Right cardiac atrium (tissue), 5 donors: ENCODE data around the gene EPHB3. TPM values are rescaled to one million over a fixed set of nuclear protein-coding genes. Genes with fewer than 3 reads are reported as not detected.
A peak's percentile ranks its signal among the peaks of the same experiment; 100 is the strongest.

Experiments
- ATAC-seq, 2 donors: fragments of 200-7000 bp; cut with Tn5 transposase; one replicate each; pipeline versions ENCODE4 v1.8.0 to v1.9.1; 2020; ENCODE audit warnings: moderate library complexity in 2 of 2, mild to moderate bottlenecking in 1 of 2
- DNase-seq, 3 donors: peaks; one replicate each; pipeline ENCODE4 v3.0.0-alpha.2; 2020
- H3K27ac ChIP-seq: one replicate; pipeline ENCODE4 v1.5.1; 2013; ENCODE audit warnings: mild to moderate bottlenecking, low read length, control low read depth, moderate library complexity
- H3K27me3 ChIP-seq: one replicate; pipeline ENCODE4 v1.6.1; 2013; ENCODE audit not compliant: control insufficient read depth, insufficient read depth
- H3K4me1 ChIP-seq: one replicate; pipeline ENCODE4 v1.6.1; 2013; ENCODE audit warnings: low read length; ENCODE audit not compliant: control insufficient read depth, insufficient read depth
- H3K4me3 ChIP-seq: one replicate; pipeline ENCODE4 v1.5.1; 2013; ENCODE audit warnings: low read length, control low read depth
- H3K9me3 ChIP-seq: one replicate; pipeline ENCODE4 v1.6.1; 2013; ENCODE audit warnings: low read length; ENCODE audit not compliant: control insufficient read depth
- WGBS: extraction: QIAGEN DNeasy Blood & Tissue Kit; methylation state at CpG from one replicate; pipeline ENCODE4 v1.1.7; 2013; 5-methylcytosine and 5-hydroxymethylcytosine counted together
- intact Hi-C, 4 donors: fragments of 100-400 bp; cut with DNase I; formaldehyde crosslinking; loops; one replicate each; pipeline versions ENCODE4 v1.11.0 to v1.14.0; 2022 to 2023
- long read RNA-seq, 4 donors: library from polyadenylated mRNA; unstranded; transcript quantifications; one replicate each; pipeline ENCODE4 v2.0.0, GENCODE V29; 2020 to 2021
- polyA plus RNA-seq: library from polyadenylated mRNA; stranded (reverse); fragments of 200-250 nt; gene quantifications from one replicate; pipeline ENCODE4 v1.2.3, GENCODE V29; 2013
- total RNA-seq, 4 donors: library from RNA; stranded (reverse); fragmentation: NEBNext Ultra II Directional; extraction: Animal tissue kit (Norgen Biotek cat#: 25700); gene quantifications; one replicate each; pipeline ENCODE4 v1.2.1, GENCODE V29; 2021
- donor health status: healthy with polysubstance abuse.
- donor health status: DM: no; HTN: yes; CAD: no.
- donor health status: DM: no; HTN: no; CAD: no.
- donor health status: DM: no; HTN: yes; CAD: no; lungs with severe emphysema.
- donor health status: DM: yes; HTN: yes; CAD: no.

EPHB3 gene
- total RNA-seq (1 to 10 TPM; 1.3 to 3.4 (median 2.9) TPM), polyA plus RNA-seq (0.52 TPM)
- long read RNA-seq, donor 1, full-length matches to known transcripts, result 4 of 7 reads
- long read RNA-seq, donor 1, partial matches to known transcripts, result 3 of 7 reads
- long read RNA-seq, donor 1, other reads (novel, unspliced or antisense), result 0 of 7 reads
- long read RNA-seq, donor 2, full-length matches to known transcripts, result 1 of 2 reads
- long read RNA-seq, donor 2, partial matches to known transcripts, result 1 of 2 reads
- long read RNA-seq, donor 2, other reads (novel, unspliced or antisense), result 0 of 2 reads
- long read RNA-seq, donor 3, full-length matches to known transcripts, result 1 of 15 reads
- long read RNA-seq, donor 3, partial matches to known transcripts, result 12 of 15 reads
- long read RNA-seq, donor 3, other reads (novel, unspliced or antisense), result 2 of 15 reads
- long read RNA-seq, donor 4, full-length matches to known transcripts, result 2 of 5 reads
- long read RNA-seq, donor 4, partial matches to known transcripts, result 3 of 5 reads
- long read RNA-seq, donor 4, other reads (novel, unspliced or antisense), result 0 of 5 reads

- under 1% methylated on average over 62 of the region's 62 CpGs for WGBS
- Histone ChIP-seq H3K27me3 (no peaks in the 10 kb centered on the region), H3K27ac (no peak within 1 kb of the TSS), H3K9me3 (no peaks in the 10 kb centered on the region), H3K4me3 (peak within 1 kb of the TSS; percentile 55), H3K4me1 (no peaks in the 10 kb centered on the region)
- DNase-seq (peak; percentile 99 to 100 (median 99)), ATAC-seq (peak; percentile 98)
- intact Hi-C loops, result no loop called here
Measured at GRCh38 chr3:184561061-184561912, at the start of gene EPHB3. EPHB3 (plus strand) TSS chr3:184561785; CDS start chr3:184562236, 451 bp downstream.

- 87% methylated on average over 7 of the region's 7 CpGs for WGBS
- H3K4me1 ChIP-seq, result no peaks in the 10 kb centered on the region
- no peak for ATAC-seq
- no peak for DNase-seq
- H3K27me3 ChIP-seq, result no peaks in the 10 kb centered on the region
- no peak overlapping the region for H3K27ac ChIP-seq
- no peak overlapping the region for H3K4me3 ChIP-seq
- intact Hi-C loops, result loop anchor here in 2 of 4 donors (5.0 to 10.0 kb wide), 2 partner anchors 95 to 138 kb away; partner anchors contain the start of gene THPO (in 1 of the 2)
- H3K9me3 ChIP-seq, result no peaks in the 10 kb centered on the region
Measured at GRCh38 chr3:184512621-184513020, 49.0 kb upstream of the EPHB3 start.

- Histone ChIP-seq H3K9me3 (no peaks in the 10 kb centered on the region), H3K4me1 (no peaks in the 10 kb centered on the region), H3K4me3 (peak overlapping the region; percentile 52), H3K27ac (no peak overlapping the region), H3K27me3 (peaks cover under 1% of the 10 kb centered on the region)
- intact Hi-C loops, result loop anchor here in 2 of 4 donors (2.0 to 10.0 kb wide), 3 partner anchors 96 to 143 kb away; partner anchors contain the start of gene THPO (in 1 of the 2)
- DNase-seq, result peak; percentile 85 to 93 (median 93)
- peak; percentile 97 to 99 for ATAC-seq
- 3% methylated on average over 69 of the region's 69 CpGs for WGBS
Measured at GRCh38 chr3:184513276-184514170, 48.1 kb upstream of the EPHB3 start.

- Histone ChIP-seq H3K9me3 (no peaks in the 10 kb centered on the region), H3K4me1 (no peaks in the 10 kb centered on the region), H3K4me3 (peak overlapping the region; percentile 52), H3K27ac (no peak overlapping the region), H3K27me3 (peaks cover 3% of the 10 kb centered on the region)
- DNase-seq, result no peak
- peak in 1 of 2 donors; percentile 11 for ATAC-seq
- 18% methylated on average over 10 of the region's 10 CpGs for WGBS
- intact Hi-C loops, result loop anchor here in 2 of 4 donors (2.0 to 10.0 kb wide), 3 partner anchors 97 to 143 kb away; partner anchors contain the start of gene THPO (in 1 of the 2)
Measured at GRCh38 chr3:184514171-184514490, 47.5 kb upstream of the EPHB3 start.

- DNase-seq (peak in 1 of 3 donors; percentile 27), ATAC-seq (peak in 1 of 2 donors; percentile 94)
- no peaks in the 10 kb centered on the region for H3K4me1 ChIP-seq
- no peaks in the 10 kb centered on the region for H3K9me3 ChIP-seq
- no peak overlapping the region for H3K4me3 ChIP-seq
- 43% methylated on average over 7 of the region's 7 CpGs for WGBS
- intact Hi-C loops, result no loop called here
- H3K27me3 ChIP-seq, result no peaks in the 10 kb centered on the region
- no peak overlapping the region for H3K27ac ChIP-seq
Measured at GRCh38 chr3:184523825-184524615, 37.6 kb upstream of the EPHB3 start.

- WGBS, result 1% methylated on average over 7 of the region's 7 CpGs
- no peaks in the 10 kb centered on the region for H3K9me3 ChIP-seq
- H3K27ac ChIP-seq, result no peak overlapping the region
- peak overlapping the region; percentile 58 for H3K4me3 ChIP-seq
- intact Hi-C loops, result no loop called here
- ATAC-seq (peak; percentile 60 to 77), DNase-seq (no peak)
- no peaks in the 10 kb centered on the region for H3K27me3 ChIP-seq
- H3K4me1 ChIP-seq, result no peaks in the 10 kb centered on the region
Measured at GRCh38 chr3:184524981-184525336, 36.6 kb upstream of the EPHB3 start.

- Histone ChIP-seq H3K4me3 (peak overlapping the region; percentile 58), H3K27ac (no peak overlapping the region), H3K27me3 (no peaks in the 10 kb centered on the region), H3K4me1 (no peaks in the 10 kb centered on the region), H3K9me3 (no peaks in the 10 kb centered on the region)
- ATAC-seq (peak; percentile 48 to 57), DNase-seq (no peak)
- intact Hi-C loops, result no loop called here
- WGBS, result 3% methylated on average over 60 of the region's 60 CpGs
Measured at GRCh38 chr3:184525337-184526087, 36.1 kb upstream of the EPHB3 start.

GRCh38 chr3:184526088-184526433 lies 35.5 kb upstream of the EPHB3 start:
- no peak for DNase-seq
- no peaks in the 10 kb centered on the region for H3K27me3 ChIP-seq
- ATAC-seq, result no peak
- intact Hi-C loops, result no loop called here
- no peaks in the 10 kb centered on the region for H3K4me1 ChIP-seq
- no peaks in the 10 kb centered on the region for H3K9me3 ChIP-seq
- 23% methylated on average over 12 of the region's 12 CpGs for WGBS
- H3K27ac ChIP-seq, result no peak overlapping the region
- no peak overlapping the region for H3K4me3 ChIP-seq

- WGBS, result 50% methylated on average over 8 of the region's 8 CpGs
- no peaks in the 10 kb centered on the region for H3K9me3 ChIP-seq
- peak in 1 of 2 donors; percentile 61 for ATAC-seq
- no peak overlapping the region for H3K27ac ChIP-seq
- H3K4me1 ChIP-seq, result no peaks in the 10 kb centered on the region
- intact Hi-C loops, result loop anchor here in 1 of 4 donors (10.0 kb wide), 1 partner anchor 117 kb away; no protein-coding TSS in a partner anchor
- H3K27me3 ChIP-seq, result no peaks in the 10 kb centered on the region
- no peak for DNase-seq
- no peak overlapping the region for H3K4me3 ChIP-seq
Measured at GRCh38 chr3:184531626-184532280, 29.8 kb upstream of the EPHB3 start.
